HCT116 (cell line): ENCODE data around the gene ACSF2. TPM values are rescaled to one million over a fixed set of nuclear protein-coding genes. Genes with fewer than 3 reads are reported as not detected.

Experiments used
- ATAC-seq: fragments of 200-7000 bp; cut with Tn5 transposase; 2 replicates; pipeline ENCODE4 v1.9.1; 2020; ENCODE audit warnings: mild to moderate bottlenecking, moderate library complexity
- BruUV-seq: library from RNA; stranded (reverse); fragments of 400-500 nt; replicated peaks from 2 replicates; lab custom pipeline; 2021; lab: Mats Ljungman, UMichigan
- CTCF ChIA-PET: fragments of 300-600 bp; sonication (Branson Sonifier 250); formaldehyde crosslinking; loops from one replicate; lab custom pipeline; 2021; ENCODE audit warnings: antibody characterized with exemption; lab: Charles Lee
- POLR2A ChIA-PET: fragments of 300-600, 350-600 bp; sonication (Branson Sonifier 250); formaldehyde crosslinking; loops from one replicate; lab custom pipeline; 2021; ENCODE audit warnings: antibody characterized with exemption; lab: Charles Lee
- RAD21 ChIA-PET, 2 experiments: fragments of 300-600 bp; sonication (Branson Sonifier 250); formaldehyde crosslinking; loops; one replicate each; lab custom pipeline; 2023; ENCODE audit warnings: low total read pairs in 2 of 2; ENCODE audit not compliant: uncharacterized antibody in 2 of 2, unreplicated experiment in 2 of 2, low non-redundant PET in 1 of 2; lab: Charles Lee
- DNase-seq: peaks from one replicate; pipeline ENCODE4 v3.0.0-alpha.2; 2010; ENCODE audit warnings: low read depth, low spot score
- H2AFZ ChIP-seq: fragments of 200-600 bp; shearing (Covaris generic), sonication (generic); 2 replicates; pipeline ENCODE4 v1.6.1; 2017; ENCODE audit warnings: low read depth, mixed run types, mixed read lengths, antibody characterized with exemption, low read length; ENCODE audit not compliant: poor library complexity, severe bottlenecking
- H3K27ac ChIP-seq: 2 replicates; pipeline ENCODE4 v1.5.1; 2012; ENCODE audit warnings: low read depth, low read length
- H3K27me3 ChIP-seq: fragments of 200-600 bp; sonication (generic); 2 replicates; pipeline ENCODE4 v1.6.1; 2016; ENCODE audit warnings: mixed run types, low read length, mixed read lengths; ENCODE audit not compliant: insufficient read depth
- H3K36me3 ChIP-seq, 2 experiments: fragments of 200-500 bp in 1 of 2; fragments of 200-600 bp in 1 of 2; sonication (Bioruptor generic) in 1 of 2; sonication (generic) in 1 of 2; 2 replicates each; pipeline versions ENCODE4 v1.5.1 to v1.6.1; 2014 to 2016; ENCODE audit warnings: low read length in 2 of 2, inconsistent platforms in 1 of 2, mixed read lengths in 1 of 2, mixed run types in 1 of 2; ENCODE audit not compliant: insufficient read depth in 2 of 2, control insufficient read depth in 1 of 2
- H3K4me1 ChIP-seq, 2 experiments: fragments of 200-600 bp in 1 of 2; sonication (generic) in 1 of 2; 2 replicates each; pipeline versions ENCODE4 v1.5.1 to v1.6.1; 2012 to 2017; ENCODE audit warnings: low read length in 2 of 2, inconsistent platforms in 1 of 2, mild to moderate bottlenecking in 1 of 2, mixed read lengths in 1 of 2, mixed run types in 1 of 2, moderate library complexity in 1 of 2; ENCODE audit not compliant: insufficient read depth in 2 of 2, control insufficient read depth in 1 of 2
- H3K4me2 ChIP-seq: fragments of 200-600 bp; sonication (generic); 2 replicates; pipeline ENCODE4 v1.6.1; 2017; ENCODE audit warnings: mixed run types, low read length, mixed read lengths
- H3K4me3 ChIP-seq, 2 experiments: fragments of 200-600 bp in 1 of 2; sonication (generic) in 1 of 2; replicated peaks in 1 of 2; 2 replicates each; pipeline ENCODE4 v1.5.1; 2011 to 2016; ENCODE audit warnings: low read length in 2 of 2, control low read depth in 1 of 2, low read depth in 1 of 2, mild to moderate bottlenecking in 1 of 2, mixed read lengths in 1 of 2, mixed run types in 1 of 2
- H3K79me2 ChIP-seq: fragments of 200-600 bp; sonication (generic); 2 replicates; pipeline ENCODE4 v1.6.1; 2017; ENCODE audit warnings: mild to moderate bottlenecking, mixed run types, low read length, moderate library complexity, mixed read lengths; ENCODE audit not compliant: insufficient read depth
- H3K9ac ChIP-seq: fragments of 200-600 bp; sonication (generic); 2 replicates; pipeline ENCODE4 v1.6.1; 2016; ENCODE audit warnings: low read length, mixed read lengths
- H3K9me2 ChIP-seq: fragments of 200-600 bp; sonication (generic), shearing (Covaris generic); 2 replicates; pipeline ENCODE4 v1.6.1; 2017; ENCODE audit warnings: mixed run types, mild to moderate bottlenecking, moderate library complexity; ENCODE audit not compliant: insufficient read depth
- H3K9me3 ChIP-seq, 2 experiments: fragments of 200-500 bp in 1 of 2; fragments of 200-600 bp in 1 of 2; sonication (Bioruptor generic) in 1 of 2; sonication (generic) in 1 of 2; 2 replicates each; pipeline ENCODE4 v1.6.1; 2014 to 2017; ENCODE audit warnings: low read length in 2 of 2, mixed read lengths in 2 of 2, inconsistent platforms in 1 of 2, low read depth in 1 of 2, mild to moderate bottlenecking in 1 of 2, mixed run types in 1 of 2, moderate library complexity in 1 of 2; ENCODE audit not compliant: control insufficient read depth in 1 of 2, insufficient read depth in 1 of 2
- H4K20me1 ChIP-seq: fragments of 200-600 bp; sonication (generic), shearing (Covaris generic); 2 replicates; pipeline ENCODE4 v1.6.1; 2017; ENCODE audit warnings: mixed run types, mild to moderate bottlenecking, moderate library complexity; ENCODE audit not compliant: insufficient read depth
- CBX3 ChIP-seq: IDR thresholded peaks from 2 replicates; pipeline ENCODE4 v1.6.1; 2012; ENCODE audit warnings: low read depth
- CEBPB ChIP-seq: IDR thresholded peaks from 2 replicates; pipeline ENCODE4 v1.6.1; 2012; ENCODE audit warnings: low read depth
- ELF1 ChIP-seq: IDR thresholded peaks from 2 replicates; pipeline ENCODE4 v1.6.1; 2012; ENCODE audit warnings: low read depth, borderline replicate concordance
- EZH2 ChIP-seq: fragments of 200-600 bp; sonication (generic); IDR thresholded peaks from 2 replicates; pipeline ENCODE4 v1.6.1; 2017; ENCODE audit warnings: antibody characterized with exemption, mixed run types
- EZH2phosphoT487 ChIP-seq: fragments of 200-600 bp; IDR thresholded peaks from 2 replicates; pipeline ENCODE4 v1.6.1; 2018; ENCODE audit warnings: antibody characterized with exemption, borderline replicate concordance
- JUND ChIP-seq: IDR thresholded peaks from 2 replicates; pipeline ENCODE4 v1.6.1; 2012
- POLR2AphosphoS5 ChIP-seq: IDR thresholded peaks from 2 replicates; pipeline ENCODE4 v1.6.1; 2011; ENCODE audit warnings: mild to moderate bottlenecking, low read depth, low read length, moderate library complexity
- RAD21 ChIP-seq: IDR thresholded peaks from 2 replicates; pipeline ENCODE4 v1.6.1; 2012; ENCODE audit warnings: low read depth, mild to moderate bottlenecking
- SP1 ChIP-seq: IDR thresholded peaks from 2 replicates; pipeline ENCODE4 v1.6.1; 2012; ENCODE audit warnings: low read depth
- intact Hi-C: fragments of 100-400 bp; cut with micrococcal nuclease; formaldehyde crosslinking; loops from 2 replicates; pipeline ENCODE4 v1.10.0; 2022
- total RNA-seq: library from RNA; stranded (reverse); gene quantifications from one replicate; pipeline ENCODE4 v1.2.1, GENCODE V29; 2021; ENCODE audit not compliant: unreplicated experiment
- TF ChIP-seq, protein P1 (sequence below): IDR thresholded peaks from 2 replicates; pipeline ENCODE4 v1.6.1; 2012; ENCODE audit warnings: low read depth
- TF ChIP-seq, protein P2 (sequence below): IDR thresholded peaks from 2 replicates; pipeline ENCODE4 v1.6.1; 2012

The ACSF2 gene
- total RNA-seq, 1 experiment from 2014 or later = 52.4 TPM

GRCh38 chr17:50440172-50440837 lies 14.3 kb downstream of the ACSF2 start (continued):
- TF ChIP-seq, protein P1, sequence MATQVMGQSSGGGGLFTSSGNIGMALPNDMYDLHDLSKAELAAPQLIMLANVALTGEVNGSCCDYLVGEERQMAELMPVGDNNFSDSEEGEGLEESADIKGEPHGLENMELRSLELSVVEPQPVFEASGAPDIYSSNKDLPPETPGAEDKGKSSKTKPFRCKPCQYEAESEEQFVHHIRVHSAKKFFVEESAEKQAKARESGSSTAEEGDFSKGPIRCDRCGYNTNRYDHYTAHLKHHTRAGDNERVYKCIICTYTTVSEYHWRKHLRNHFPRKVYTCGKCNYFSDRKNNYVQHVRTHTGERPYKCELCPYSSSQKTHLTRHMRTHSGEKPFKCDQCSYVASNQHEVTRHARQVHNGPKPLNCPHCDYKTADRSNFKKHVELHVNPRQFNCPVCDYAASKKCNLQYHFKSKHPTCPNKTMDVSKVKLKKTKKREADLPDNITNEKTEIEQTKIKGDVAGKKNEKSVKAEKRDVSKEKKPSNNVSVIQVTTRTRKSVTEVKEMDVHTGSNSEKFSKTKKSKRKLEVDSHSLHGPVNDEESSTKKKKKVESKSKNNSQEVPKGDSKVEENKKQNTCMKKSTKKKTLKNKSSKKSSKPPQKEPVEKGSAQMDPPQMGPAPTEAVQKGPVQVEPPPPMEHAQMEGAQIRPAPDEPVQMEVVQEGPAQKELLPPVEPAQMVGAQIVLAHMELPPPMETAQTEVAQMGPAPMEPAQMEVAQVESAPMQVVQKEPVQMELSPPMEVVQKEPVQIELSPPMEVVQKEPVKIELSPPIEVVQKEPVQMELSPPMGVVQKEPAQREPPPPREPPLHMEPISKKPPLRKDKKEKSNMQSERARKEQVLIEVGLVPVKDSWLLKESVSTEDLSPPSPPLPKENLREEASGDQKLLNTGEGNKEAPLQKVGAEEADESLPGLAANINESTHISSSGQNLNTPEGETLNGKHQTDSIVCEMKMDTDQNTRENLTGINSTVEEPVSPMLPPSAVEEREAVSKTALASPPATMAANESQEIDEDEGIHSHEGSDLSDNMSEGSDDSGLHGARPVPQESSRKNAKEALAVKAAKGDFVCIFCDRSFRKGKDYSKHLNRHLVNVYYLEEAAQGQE = no peak
- TF ChIP-seq EZH2phosphoT487 (no peak), EZH2 (no peak), ELF1 (no peak)

- no TSS peak for BruUV-seq
- H3K9me2 ChIP-seq = no peaks in the 10 kb centered on the region
- H3K4me2 ChIP-seq = no peak overlapping the region
- ChIA-PET CTCF (no interaction called here), POLR2A (no interaction called here), RAD21 (interaction anchor here in 1 of 2 experiments (0.5 kb wide), 1 partner anchor 241 kb away, joined by 3 read pairs; no protein-coding TSS in a partner anchor)
- H3K27ac ChIP-seq = no peak overlapping the region
- intact Hi-C loops = no loop called here
- no peaks in the 10 kb centered on the region for H3K79me2 ChIP-seq
- no peaks in the 10 kb centered on the region for H3K36me3 ChIP-seq
- H3K9ac ChIP-seq = no peak overlapping the region
- peaks cover 13 to 15% of the 10 kb centered on the region in 2 experiments for H3K4me1 ChIP-seq
- TF ChIP-seq ELF1 (no peak), JUND (no peak), CEBPB (no peak), EZH2phosphoT487 (no peak), RAD21 (no peak), EZH2 (no peak), SP1 (no peak), POLR2AphosphoS5 (no peak), CBX3 (no peak)
- TF ChIP-seq, protein P2, sequence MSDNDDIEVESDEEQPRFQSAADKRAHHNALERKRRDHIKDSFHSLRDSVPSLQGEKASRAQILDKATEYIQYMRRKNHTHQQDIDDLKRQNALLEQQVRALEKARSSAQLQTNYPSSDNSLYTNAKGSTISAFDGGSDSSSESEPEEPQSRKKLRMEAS = no peak
- ATAC-seq (no peak), DNase-seq (no peak)
- no peaks in the 10 kb centered on the region for H3K9me3 ChIP-seq
- H3K4me3 ChIP-seq = no peak overlapping the region
- H4K20me1 ChIP-seq = no peaks in the 10 kb centered on the region
- H3K27me3 ChIP-seq = no peaks in the 10 kb centered on the region
- no peak overlapping the region for H2AFZ ChIP-seq
Observed at GRCh38 chr17:50440838-50441829, 15.1 kb downstream of the ACSF2 start.
